DOHH2 (cell line): ENCODE data around the gene FARP2.

Source experiments
- H3F3A ChIP-seq: fragments of 200-600 bp; sonication (generic), shearing (Covaris generic); 2 replicates; pipeline ENCODE4 v1.6.0; 2016; ENCODE audit warnings: antibody characterized with exemption, mild to moderate bottlenecking; ENCODE audit not compliant: control insufficient read depth, insufficient read depth
- H3K27ac ChIP-seq: fragments of 200-600 bp; sonication (generic); 2 replicates; pipeline ENCODE4 v1.5.1; 2014; ENCODE audit warnings: low read depth, mild to moderate bottlenecking, low read length, moderate library complexity
- H3K27me3 ChIP-seq: fragments of 200-600 bp; sonication (generic); 2 replicates; pipeline ENCODE4 v1.6.1; 2014; ENCODE audit warnings: mild to moderate bottlenecking, low read length, mixed read lengths; ENCODE audit not compliant: control insufficient read depth
- H3K36me3 ChIP-seq: fragments of 200-600 bp; sonication (generic); 2 replicates; pipeline ENCODE4 v1.6.1; 2014; ENCODE audit warnings: mild to moderate bottlenecking, low read length, moderate library complexity, mixed read lengths; ENCODE audit not compliant: control insufficient read depth
- H3K4me1 ChIP-seq: fragments of 200-600 bp; sonication (generic); 2 replicates; pipeline ENCODE4 v1.6.1; 2014; ENCODE audit warnings: mild to moderate bottlenecking, low read length, mixed read lengths; ENCODE audit not compliant: control insufficient read depth
- H3K4me2 ChIP-seq: fragments of 200-600 bp; sonication (generic); 2 replicates; pipeline ENCODE4 v1.6.0; 2014; ENCODE audit warnings: mild to moderate bottlenecking, low read length, moderate library complexity
- H3K4me3 ChIP-seq: fragments of 200-600 bp; sonication (generic); 2 replicates; pipeline ENCODE4 v1.5.1; 2014; ENCODE audit warnings: mild to moderate bottlenecking, low read length, mixed read lengths
- H3K79me2 ChIP-seq: fragments of 200-600 bp; sonication (generic); 2 replicates; pipeline ENCODE4 v1.6.1; 2014; ENCODE audit warnings: mild to moderate bottlenecking, low read length, mixed read lengths; ENCODE audit not compliant: control insufficient read depth
- H3K9me2 ChIP-seq: fragments of 200-600 bp; sonication (generic); replicated peaks from 2 replicates; pipeline ENCODE4 v1.6.1; 2014; ENCODE audit warnings: mild to moderate bottlenecking, low read length, mixed read lengths; ENCODE audit not compliant: control insufficient read depth
- H3K9me3 ChIP-seq: fragments of 200-600 bp; sonication (generic); 2 replicates; pipeline ENCODE4 v1.6.1; 2014; ENCODE audit warnings: antibody characterized with exemption, low read length, mixed read lengths; ENCODE audit not compliant: control insufficient read depth, insufficient read depth
- H4K20me1 ChIP-seq: fragments of 200-600 bp; sonication (generic); 2 replicates; pipeline ENCODE4 v1.6.0; 2014; ENCODE audit warnings: low read depth, mild to moderate bottlenecking, antibody characterized with exemption, low read length, moderate library complexity; ENCODE audit not compliant: control insufficient read depth, insufficient read depth
- CTCF ChIP-seq: fragments of 200-600 bp; sonication (generic); IDR thresholded peaks from one replicate; pipeline ENCODE4 v1.5.1; 2014; ENCODE audit warnings: antibody characterized with exemption, mild to moderate bottlenecking, low read depth, low read length; ENCODE audit not compliant: poor library complexity, severe bottlenecking
- EZH2phosphoT487 ChIP-seq: fragments of 200-600 bp; sonication (generic); IDR thresholded peaks from 2 replicates; pipeline ENCODE4 v1.6.1; 2017; ENCODE audit warnings: borderline replicate concordance, mild to moderate bottlenecking, antibody characterized with exemption, low read length, moderate library complexity, mixed read lengths

FARP2 gene

GRCh38 chr2:241489733-241490680 is 133.9 kb downstream of the FARP2 start:
- Histone ChIP-seq H3K27me3 (no peaks in the 10 kb centered on the region), H4K20me1 (no peaks in the 10 kb centered on the region), H3K9me3 (no peaks in the 10 kb centered on the region), H3K4me3 (no peak overlapping the region), H3F3A (no peaks in the 10 kb centered on the region), H3K36me3 (peaks cover 14% of the 10 kb centered on the region), H3K4me2 (no peak overlapping the region), H3K4me1 (no peaks in the 10 kb centered on the region), H3K79me2 (no peaks in the 10 kb centered on the region), H3K27ac (no peak overlapping the region), H3K9me2 (no peaks in the 10 kb centered on the region)
- TF ChIP-seq EZH2phosphoT487 (no peak), CTCF (no peak)

GRCh38 chr2:241490825-241491506 is 134.9 kb downstream of the FARP2 start:
- H3K27ac ChIP-seq: no peak overlapping the region
- H4K20me1 ChIP-seq: no peaks in the 10 kb centered on the region
- H3K79me2 ChIP-seq: no peaks in the 10 kb centered on the region
- H3F3A ChIP-seq: no peaks in the 10 kb centered on the region
- no peaks in the 10 kb centered on the region for H3K9me2 ChIP-seq
- H3K4me2 ChIP-seq: no peak overlapping the region
- no peaks in the 10 kb centered on the region for H3K4me1 ChIP-seq
- H3K4me3 ChIP-seq: no peak overlapping the region
- TF ChIP-seq EZH2phosphoT487 (no peak), CTCF (no peak)
- H3K9me3 ChIP-seq: no peaks in the 10 kb centered on the region
- H3K27me3 ChIP-seq: no peaks in the 10 kb centered on the region
- peaks cover 23% of the 10 kb centered on the region for H3K36me3 ChIP-seq

- Histone ChIP-seq H3K4me2 (no peak overlapping the region), H3K9me2 (no peaks in the 10 kb centered on the region), H3K4me1 (no peaks in the 10 kb centered on the region), H3K4me3 (no peak overlapping the region), H3K27ac (no peak overlapping the region), H3F3A (no peaks in the 10 kb centered on the region), H4K20me1 (no peaks in the 10 kb centered on the region), H3K79me2 (no peaks in the 10 kb centered on the region), H3K36me3 (peaks cover 30% of the 10 kb centered on the region), H3K9me3 (no peaks in the 10 kb centered on the region), H3K27me3 (no peaks in the 10 kb centered on the region)
- no peak for TF ChIP-seq EZH2phosphoT487
- no peak for TF ChIP-seq CTCF
Measured at GRCh38 chr2:241491549-241492173, 135.6 kb downstream of the FARP2 start.
